ENCODE data around the gene ZNF385C.

The ZNF385C gene

GRCh38 chr17:42071810-42072209 is 26.5 kb downstream of the ZNF385C start:
- no peak overlapping the region for H3K4me3 ChIP-seq (ENCODE audit: low read depth, low read length)
- TF ChIP-seq CTCF (IDR thresholded peaks at IDR 0.05; ENCODE audit: control insufficient read depth, extremely low read depth, insufficient read depth) = no peak
- DNase-seq (ENCODE audit: low read depth) = no peak

GRCh38 chr17:42068979-42069378 is 29.3 kb downstream of the ZNF385C start:
- no peak for TF ChIP-seq CTCF (IDR thresholded peaks at IDR 0.05; ENCODE audit: control insufficient read depth, extremely low read depth, insufficient read depth)
- no peak for DNase-seq (ENCODE audit: low read depth)
- no peak overlapping the region for H3K4me3 ChIP-seq (ENCODE audit: low read depth, low read length)

GRCh38 chr17:42067371-42068091 is 30.7 kb downstream of the ZNF385C start:
- no peak overlapping the region for H3K4me3 ChIP-seq (ENCODE audit: low read depth, low read length)
- no peak for DNase-seq (ENCODE audit: low read depth)

GRCh38 chr17:42065201-42065600 is 33.1 kb downstream of the ZNF385C start:
- no peak for DNase-seq (ENCODE audit: low read depth)
- no peak for TF ChIP-seq CTCF (IDR thresholded peaks at IDR 0.05; ENCODE audit: control insufficient read depth, extremely low read depth, insufficient read depth)
- no peak overlapping the region for H3K4me3 ChIP-seq (ENCODE audit: low read depth, low read length)

More at GRCh38 chr17:42067371-42068091, 30.7 kb downstream of the ZNF385C start:
- TF ChIP-seq CTCF (IDR thresholded peaks at IDR 0.05; ENCODE audit: control insufficient read depth, extremely low read depth, insufficient read depth) = peak; percentile 80

- no peak overlapping the region for H3K4me3 ChIP-seq (ENCODE audit: low read depth, low read length)
- TF ChIP-seq CTCF (IDR thresholded peaks at IDR 0.05; ENCODE audit: control insufficient read depth, extremely low read depth, insufficient read depth) = no peak
- no peak for DNase-seq (ENCODE audit: low read depth)
Observed at GRCh38 chr17:42062681-42063080, 35.6 kb downstream of the ZNF385C start.

GRCh38 chr17:42061646-42062487 is 36.4 kb downstream of the ZNF385C start:
- no peak for TF ChIP-seq CTCF (IDR thresholded peaks at IDR 0.05; ENCODE audit: control insufficient read depth, extremely low read depth, insufficient read depth)
- H3K4me3 ChIP-seq (ENCODE audit: low read depth, low read length) = no peak overlapping the region
- no peak for DNase-seq (ENCODE audit: low read depth)

Data from LNCaP clone FGC (cell line).